CD4-positive, alpha-beta T cell treated with Interleukin-15 for 4 hours (primary cell): Measurements from ENCODE around the gene SRRM3.
"Not testable (repeated sequence)": the region's sequence is repeated elsewhere in the genome, so short reads cannot be mapped to it uniquely, and the experiment has no call there.

ENCODE experiments used
- DNase-seq: peaks from one replicate; pipeline ENCODE4 v3.0.0-alpha.2; 2020; ENCODE audit warnings: low spot score

The SRRM3 gene

GRCh38 chr7:76291351-76292212 is 89.9 kb downstream of the SRRM3 start:
- peak; percentile 90 for DNase-seq

- no peak for DNase-seq
Observed at GRCh38 chr7:76292213-76292573, 90.5 kb downstream of the SRRM3 start.

- DNase-seq, result not testable (repeated sequence)
Observed at GRCh38 chr7:76292911-76293310, 91.2 kb downstream of the SRRM3 start.

GRCh38 chr7:76293407-76293901 is 91.8 kb downstream of the SRRM3 start:
- DNase-seq, result no peak

GRCh38 chr7:76294344-76295024 is 92.8 kb downstream of the SRRM3 start:
- DNase-seq, result no peak

- DNase-seq, result no peak
Observed at GRCh38 chr7:76296743-76297740, 95.3 kb downstream of the SRRM3 start.

GRCh38 chr7:76300166-76300731 is 98.6 kb downstream of the SRRM3 start:
- DNase-seq, result no peak

- no peak for DNase-seq
Observed at GRCh38 chr7:76301000-76301399, 99.3 kb downstream of the SRRM3 start.

GRCh38 chr7:76302347-76303201 is 100.9 kb downstream of the SRRM3 start, which contains the start of gene HSPB1:
Gene HSPB1, plus strand, starts transcription at chr7:76302673. Its CDS starts 40 bp downstream, at chr7:76302713.
- peak; percentile 79 for DNase-seq

GRCh38 chr7:76303202-76304147 is 101.8 kb downstream of the SRRM3 start:
- peak; percentile 75 for DNase-seq

- no peak for DNase-seq
Observed at GRCh38 chr7:76304888-76305375, 103.2 kb downstream of the SRRM3 start.

GRCh38 chr7:76308874-76309273 is 107.2 kb downstream of the SRRM3 start:
- DNase-seq, result not testable (repeated sequence)

GRCh38 chr7:76309341-76310101 is 107.8 kb downstream of the SRRM3 start:
- not testable (repeated sequence) for DNase-seq

GRCh38 chr7:76310102-76310957 is 108.6 kb downstream of the SRRM3 start:
- no peak for DNase-seq

- not testable (repeated sequence) for DNase-seq
Observed at GRCh38 chr7:76311838-76312237, 110.1 kb downstream of the SRRM3 start.

- DNase-seq, result peak; percentile 96
Observed at GRCh38 chr7:76314042-76314721, 112.5 kb downstream of the SRRM3 start.

- not testable (repeated sequence) for DNase-seq
Observed at GRCh38 chr7:76314740-76315139, 113.0 kb downstream of the SRRM3 start.
